Measurements from ENCODE around the gene DVL1.

The DVL1 gene

GRCh38 chr1:1393014-1393413 lies 43.8 kb upstream of the DVL1 start:
- TF ChIP-seq TAF1 (IDR thresholded peaks at IDR 0.05; ENCODE audit: borderline replicate concordance, insufficient read depth, low read length): no peak
- no peak for TF ChIP-seq FOXP2 (optimal IDR thresholded peaks at IDR 0.05; ENCODE audit: borderline replicate concordance, extremely low read depth, extremely low read length, insufficient read depth)
- TF ChIP-seq REST (IDR thresholded peaks at IDR 0.05; ENCODE audit: insufficient read depth in 1 of 2, low read depth in 2 of 2, low read length in 2 of 2): no peak
- TF ChIP-seq POLR2AphosphoS5 (IDR thresholded peaks at IDR 0.05; ENCODE audit: low read depth, low read length): no peak
- no peak for TF ChIP-seq SIN3A (IDR thresholded peaks at IDR 0.05; ENCODE audit: borderline replicate concordance, insufficient read depth, low read length)

GRCh38 chr1:1391225-1391624 lies 42.0 kb upstream of the DVL1 start:
- TF ChIP-seq REST (IDR thresholded peaks at IDR 0.05; ENCODE audit: insufficient read depth in 1 of 2, low read depth in 2 of 2, low read length in 2 of 2) (no peak), POLR2AphosphoS5 (IDR thresholded peaks at IDR 0.05; ENCODE audit: low read depth, low read length) (no peak), TAF1 (IDR thresholded peaks at IDR 0.05; ENCODE audit: borderline replicate concordance, insufficient read depth, low read length) (no peak), FOXP2 (optimal IDR thresholded peaks at IDR 0.05; ENCODE audit: borderline replicate concordance, extremely low read depth, extremely low read length, insufficient read depth) (no peak), SIN3A (IDR thresholded peaks at IDR 0.05; ENCODE audit: borderline replicate concordance, insufficient read depth, low read length) (no peak)

- TF ChIP-seq FOXP2 (optimal IDR thresholded peaks at IDR 0.05; ENCODE audit: borderline replicate concordance, extremely low read depth, extremely low read length, insufficient read depth) (no peak), REST (IDR thresholded peaks at IDR 0.05; ENCODE audit: insufficient read depth in 1 of 2, low read depth in 2 of 2, low read length in 2 of 2) (no peak), SIN3A (IDR thresholded peaks at IDR 0.05; ENCODE audit: borderline replicate concordance, insufficient read depth, low read length) (no peak), POLR2AphosphoS5 (IDR thresholded peaks at IDR 0.05; ENCODE audit: low read depth, low read length) (no peak), TAF1 (IDR thresholded peaks at IDR 0.05; ENCODE audit: borderline replicate concordance, insufficient read depth, low read length) (no peak)
These were observed 41.5 kb upstream of the DVL1 start for GRCh38 chr1:1390675-1391074.

- TF ChIP-seq SIN3A (IDR thresholded peaks at IDR 0.05; ENCODE audit: borderline replicate concordance, insufficient read depth, low read length): no peak
- TF ChIP-seq POLR2AphosphoS5 (IDR thresholded peaks at IDR 0.05; ENCODE audit: low read depth, low read length): no peak
- no peak for TF ChIP-seq FOXP2 (optimal IDR thresholded peaks at IDR 0.05; ENCODE audit: borderline replicate concordance, extremely low read depth, extremely low read length, insufficient read depth)
- no peak for TF ChIP-seq TAF1 (IDR thresholded peaks at IDR 0.05; ENCODE audit: borderline replicate concordance, insufficient read depth, low read length)
- no peak for TF ChIP-seq REST (IDR thresholded peaks at IDR 0.05; ENCODE audit: insufficient read depth in 1 of 2, low read depth in 2 of 2, low read length in 2 of 2)
These were observed 38.9 kb upstream of the DVL1 start for GRCh38 chr1:1388078-1388472.
